ENCODE data around the gene CDK16.

Gene CDK16

GRCh38 chrX:47218280-47218919 lies at the start of gene CDK16:
TSS of gene CDK16 (plus strand) at chrX:47218681. CDS start at chrX:47223558, 4,877 bp downstream.
- DNase-seq (ENCODE audit: low read depth) = no peak

- DNase-seq (ENCODE audit: low read depth) = no peak
These were observed 49.2 kb upstream of the CDK16 start for GRCh38 chrX:47169273-47169672.

DNA sequence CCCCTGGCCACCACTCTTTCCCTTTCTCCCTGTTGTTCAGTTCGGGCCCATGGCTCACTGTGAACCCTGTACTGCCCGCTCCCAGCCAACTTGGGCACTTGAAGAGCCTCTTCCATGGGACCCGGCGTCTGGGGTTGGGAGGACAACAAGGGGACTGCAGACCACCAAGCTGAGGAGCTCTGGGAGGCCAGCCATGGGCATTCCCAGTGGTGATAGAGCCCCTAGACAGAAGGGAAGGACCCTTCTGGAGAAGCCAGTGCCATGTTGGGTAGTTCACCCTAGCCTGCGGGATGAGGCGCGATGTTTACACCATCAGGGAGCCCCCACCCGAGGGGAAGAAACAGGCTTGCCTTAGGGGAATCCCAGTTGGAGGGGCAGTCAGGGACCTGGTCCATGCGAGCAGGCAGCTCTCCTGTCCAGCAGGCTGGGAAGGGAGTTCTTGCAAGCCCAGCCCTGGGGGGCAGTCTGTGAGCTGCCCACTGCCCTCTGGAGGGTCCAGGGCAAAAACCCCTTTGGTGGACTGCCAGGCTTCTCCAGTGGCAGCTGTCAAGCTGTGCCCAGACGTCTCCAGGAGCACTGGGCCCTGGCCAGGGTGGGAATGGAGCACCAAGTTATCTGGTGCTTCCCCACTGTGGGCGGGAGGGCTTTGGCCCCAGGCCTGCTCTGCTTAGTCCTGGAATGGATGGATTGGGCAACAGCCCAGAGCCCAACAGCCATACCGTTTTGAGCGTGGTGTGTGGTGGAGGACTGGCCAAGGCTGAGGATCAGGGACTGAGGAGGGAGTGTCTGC lies 48.6 kb upstream of the CDK16 start:
- DNase-seq (ENCODE audit: low read depth) = no peak

GRCh38 chrX:47170861-47171692 lies 47.4 kb upstream of the CDK16 start:
- DNase-seq (ENCODE audit: low read depth) = no peak

DNA sequence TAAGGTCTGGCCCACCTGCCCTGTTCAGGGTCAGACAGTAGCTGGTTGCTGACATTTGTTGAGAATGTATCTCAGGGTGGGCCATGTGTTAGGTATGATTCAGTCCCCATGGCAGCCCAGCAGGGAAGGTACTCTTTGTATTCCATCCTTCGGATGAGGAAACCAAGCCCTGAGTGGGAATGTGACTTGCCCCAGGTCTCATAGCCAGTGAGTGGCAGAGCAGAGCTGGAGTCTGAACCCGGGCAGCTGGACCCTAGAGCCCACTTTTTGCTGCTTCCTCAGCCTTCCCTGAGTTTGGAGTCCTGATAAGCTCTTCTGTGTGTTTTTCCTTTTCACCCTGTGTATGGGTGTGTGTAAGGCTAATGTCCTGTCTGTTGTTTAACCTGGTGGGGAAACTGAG lies 46.5 kb upstream of the CDK16 start:
- no peak for DNase-seq (ENCODE audit: low read depth)

DNA sequence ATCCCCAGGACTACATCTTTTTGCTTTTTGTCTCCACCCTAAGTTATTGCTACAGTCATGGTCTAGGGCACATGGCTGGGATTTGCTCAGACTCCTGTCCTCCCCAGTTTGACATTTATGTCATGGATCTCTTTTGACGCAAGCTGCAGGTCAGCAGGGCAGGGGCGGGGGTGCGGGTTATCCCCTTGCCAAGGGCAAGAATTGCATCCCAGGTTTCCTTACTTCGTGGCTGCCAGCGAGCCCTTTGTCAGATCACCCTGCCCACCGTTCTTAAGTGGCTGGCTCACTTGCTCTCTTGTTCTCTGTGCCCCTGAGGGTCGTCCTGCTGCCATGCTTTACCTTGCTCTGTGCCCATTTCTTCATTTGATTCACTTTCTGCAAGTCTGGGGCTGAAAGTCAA lies 45.9 kb upstream of the CDK16 start:
- DNase-seq (ENCODE audit: low read depth) = no peak

DNA sequence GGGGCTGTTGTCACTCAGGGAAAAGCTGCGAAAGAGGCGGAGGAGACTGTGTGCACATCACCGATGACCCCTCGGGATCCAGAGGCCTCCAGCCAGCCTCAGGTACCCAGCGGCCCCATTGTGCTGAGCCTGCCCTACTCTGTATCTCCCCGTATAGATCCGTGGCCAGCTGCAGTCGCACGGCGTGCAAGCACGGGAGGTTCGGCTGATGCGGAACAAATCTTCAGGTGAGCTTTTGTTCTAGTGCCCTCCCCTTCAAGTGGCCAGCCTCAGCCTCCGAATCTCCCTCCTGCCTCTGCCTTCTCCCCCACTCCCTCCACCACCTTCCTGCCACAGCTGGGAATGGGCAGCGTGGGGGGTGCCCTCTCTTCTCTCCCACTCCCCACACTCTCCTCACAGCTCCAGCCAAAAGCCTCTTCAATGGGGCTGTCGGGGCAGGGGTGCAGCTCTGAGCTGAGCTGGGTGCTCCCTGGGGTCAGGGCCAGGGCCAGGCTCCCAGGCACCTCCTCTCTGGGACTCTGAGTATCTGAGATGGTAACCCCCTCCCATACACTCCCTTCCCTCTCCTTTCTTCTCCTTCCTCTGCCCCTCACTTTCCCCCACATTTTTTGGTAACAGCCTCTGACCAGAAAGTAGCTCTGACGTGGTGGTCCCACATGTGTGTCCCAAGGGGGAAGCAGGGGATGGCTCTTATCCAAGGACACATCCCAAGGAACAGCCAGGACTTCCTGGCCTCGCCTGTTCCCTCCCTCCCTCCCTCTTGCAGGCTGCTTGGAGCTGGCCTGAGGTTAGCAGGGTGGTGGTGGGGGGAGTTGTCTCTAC lies 45.3 kb upstream of the CDK16 start:
- no peak for DNase-seq (ENCODE audit: low read depth)

DNA sequence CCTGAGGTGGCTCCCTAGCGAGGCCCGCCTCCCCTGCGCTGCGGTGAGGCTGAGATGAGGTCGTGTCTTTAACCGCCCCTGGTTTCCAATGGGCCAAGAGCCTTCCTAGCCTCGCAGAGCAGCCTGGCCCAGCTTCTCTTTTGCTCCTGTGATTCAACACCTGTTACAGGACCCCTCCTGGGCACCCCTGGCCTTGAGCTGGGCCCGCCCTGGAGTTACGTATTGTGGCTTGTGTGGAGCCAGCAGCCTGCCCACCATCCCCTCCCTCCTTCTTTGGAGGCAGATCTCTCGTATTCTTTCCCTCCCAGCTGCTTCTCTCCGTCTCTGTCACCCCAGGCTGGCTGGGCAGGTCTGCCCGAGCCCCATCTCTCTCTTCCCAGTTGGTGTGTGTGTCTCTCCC lies 44.1 kb upstream of the CDK16 start:
- DNase-seq (ENCODE audit: low read depth) = no peak

GRCh38 chrX:47174846-47175587 lies 43.5 kb upstream of the CDK16 start:
- DNase-seq (ENCODE audit: low read depth) = no peak

- DNase-seq (ENCODE audit: low read depth) = no peak
These were observed 42.9 kb upstream of the CDK16 start for GRCh38 chrX:47175588-47175980.

GRCh38 chrX:47176101-47176740 lies 42.3 kb upstream of the CDK16 start:
- no peak for DNase-seq (ENCODE audit: low read depth)

DNA sequence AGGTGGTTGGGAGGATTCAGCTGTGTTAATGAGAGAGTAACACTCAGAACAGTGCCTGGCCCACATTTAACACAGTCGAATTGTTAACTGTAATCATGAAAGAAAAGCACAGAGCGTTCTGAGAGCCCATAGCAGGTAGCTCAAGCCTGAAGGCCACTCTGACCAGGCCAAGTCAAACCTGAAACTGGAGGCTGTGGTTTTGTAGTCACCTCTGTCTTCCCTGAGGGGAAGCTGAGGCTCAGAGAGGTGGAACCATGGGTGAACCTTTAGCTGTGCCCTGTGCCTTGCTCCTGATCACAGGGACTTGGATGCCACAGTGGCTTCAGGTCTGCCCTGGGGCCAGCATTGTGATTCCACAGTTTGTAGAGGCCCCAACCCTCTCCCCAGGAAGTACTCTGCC lies 41.4 kb upstream of the CDK16 start:
- DNase-seq (ENCODE audit: low read depth) = no peak

DNA sequence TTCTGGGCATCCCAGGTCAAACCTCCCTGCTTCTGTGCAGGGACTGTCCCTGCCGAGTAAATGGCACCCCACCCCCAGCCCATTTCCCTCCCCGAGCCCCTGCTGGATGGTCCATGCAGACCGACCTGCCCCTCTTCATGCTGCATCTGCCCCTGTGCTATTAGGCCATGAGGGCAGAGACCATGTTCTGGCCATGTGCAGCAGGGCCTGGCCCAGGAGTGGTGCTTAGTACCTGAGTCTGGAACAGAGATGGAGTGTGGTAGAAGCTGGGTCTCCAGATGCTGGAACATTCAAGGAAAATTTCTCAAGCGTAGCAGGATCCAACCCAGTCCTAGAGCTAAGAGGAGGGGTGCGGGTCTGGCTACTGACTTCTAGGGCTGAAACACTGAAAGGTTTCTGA lies 40.1 kb upstream of the CDK16 start:
- no peak for DNase-seq (ENCODE audit: low read depth)

- DNase-seq (ENCODE audit: low read depth) = no peak
These were observed 39.1 kb upstream of the CDK16 start for GRCh38 chrX:47179221-47179927.

GRCh38 chrX:47179928-47180255 lies 38.6 kb upstream of the CDK16 start:
- DNase-seq (ENCODE audit: low read depth) = no peak

DNA sequence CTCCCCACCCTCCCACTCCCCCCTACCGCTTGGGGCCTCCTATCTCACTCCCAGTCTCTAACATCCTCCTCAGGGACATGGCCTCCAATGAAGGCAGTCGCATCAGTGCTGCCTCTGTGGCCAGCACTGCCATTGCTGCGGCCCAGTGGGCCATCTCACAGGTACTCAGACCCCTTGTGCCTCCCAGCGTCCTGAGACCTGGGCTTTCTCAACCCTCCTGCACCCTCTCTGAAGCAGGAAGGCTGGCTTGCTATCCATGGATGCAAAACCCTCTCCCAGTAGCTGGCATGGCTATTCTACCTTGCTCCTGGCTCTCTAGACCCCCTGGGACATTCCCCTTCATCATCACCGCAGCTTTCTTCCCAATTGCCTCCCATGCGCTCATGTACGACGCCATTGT lies 38.1 kb upstream of the CDK16 start:
- DNase-seq (ENCODE audit: low read depth) = no peak

DNA sequence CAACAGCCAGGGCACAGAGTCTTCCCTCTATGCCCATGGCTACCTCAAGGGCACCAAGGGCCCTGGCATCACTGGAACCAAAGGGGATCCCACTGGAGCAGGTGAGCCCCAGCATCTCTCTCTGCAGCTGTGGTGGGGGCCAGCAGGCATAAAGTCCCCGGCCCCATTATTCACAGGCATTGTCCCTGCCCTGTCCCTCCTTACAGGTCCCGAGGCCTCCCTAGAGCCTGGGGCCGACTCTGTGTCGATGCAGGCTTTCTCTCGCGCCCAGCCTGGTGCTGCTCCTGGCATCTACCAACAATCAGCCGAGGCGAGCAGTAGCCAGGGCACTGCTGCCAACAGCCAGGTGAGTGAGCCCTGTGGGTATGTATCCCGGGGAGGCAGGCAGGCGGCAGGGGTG lies 37.2 kb upstream of the CDK16 start:
- no peak for DNase-seq (ENCODE audit: low read depth)

GRCh38 chrX:47182106-47182700 lies 36.3 kb upstream of the CDK16 start:
- no peak for DNase-seq (ENCODE audit: low read depth)

DNA sequence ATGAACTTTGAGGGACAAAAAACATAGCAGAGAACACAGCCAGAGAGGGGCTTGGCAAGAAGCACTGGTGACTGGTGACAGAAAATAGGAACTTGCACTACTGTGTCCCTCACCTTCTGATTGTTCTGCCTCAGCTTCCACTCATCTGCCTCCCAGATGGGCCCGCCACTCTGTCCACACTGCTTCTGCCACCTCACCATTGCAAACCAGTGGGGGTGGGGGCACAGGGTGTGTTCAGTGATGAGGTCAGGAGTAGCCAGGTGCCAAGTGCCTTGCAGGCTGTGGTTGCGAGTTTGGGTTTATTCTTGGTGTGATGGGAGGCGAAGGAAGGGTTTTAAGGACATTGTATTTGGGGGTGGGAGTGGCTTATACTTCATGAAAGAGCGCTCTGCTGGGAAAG lies 34.0 kb upstream of the CDK16 start:
- no peak for DNase-seq (ENCODE audit: low read depth)

DNA sequence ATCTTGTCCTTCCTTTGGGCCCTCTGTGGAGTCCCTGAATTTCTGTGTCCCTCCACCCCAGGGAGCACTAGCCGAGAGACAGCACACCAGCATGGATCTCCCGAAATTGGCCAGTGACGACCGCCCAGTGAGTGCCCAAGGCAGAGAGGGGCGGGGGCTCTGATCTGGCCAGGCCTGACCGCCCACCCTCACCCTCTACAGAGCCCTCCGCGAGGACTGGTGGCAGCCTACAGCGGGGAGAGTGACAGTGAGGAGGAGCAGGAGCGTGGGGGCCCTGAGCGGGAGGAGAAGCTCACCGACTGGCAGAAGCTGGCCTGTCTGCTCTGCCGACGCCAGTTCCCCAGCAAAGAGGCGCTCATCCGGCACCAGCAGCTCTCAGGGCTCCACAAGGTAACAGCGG lies 33.2 kb upstream of the CDK16 start:
- no peak for DNase-seq (ENCODE audit: low read depth)
